Endothelial cell of umbilical vein (primary cell): ENCODE measurements around the gene C19orf67. TPM values are rescaled to one million over a fixed set of nuclear protein-coding genes. Genes with fewer than 3 reads are reported as not detected.

Experiments
- BruUV-seq: library from RNA; stranded (reverse); fragments of 400-500 nt; replicated peaks from 2 replicates; lab custom pipeline; 2021; lab: Mats Ljungman, UMichigan
- CTCF ChIA-PET: fragments of 300-600, 350-600 bp; sonication (Branson Sonifier 250); formaldehyde crosslinking; loops from one replicate; lab custom pipeline; 2021; ENCODE audit warnings: antibody characterized with exemption, inconsistent platforms; lab: Charles Lee
- POLR2A ChIA-PET: fragments of 300-600, 350-600 bp; sonication (Branson Sonifier 250); formaldehyde crosslinking; loops from one replicate; lab custom pipeline; 2021; ENCODE audit warnings: antibody characterized with exemption, inconsistent platforms; lab: Charles Lee
- DNase-seq: peaks from one replicate; pipeline ENCODE4 v3.0.0-alpha.2; 2011; ENCODE audit warnings: low read depth, low spot score
- FAIRE-seq: peaks from 2 replicates; lab custom pipeline; 2011; peaks lifted over from hg19 to GRCh38; lab: Jason Lieb, UNC
- H2AFZ ChIP-seq: 2 replicates; pipeline ENCODE4 v1.6.0; 2012; ENCODE audit warnings: low read depth, low read length, control low read depth, inconsistent platforms
- H3K27ac ChIP-seq: 2 replicates; pipeline ENCODE4 v1.5.1; 2011; ENCODE audit warnings: low read depth, mild to moderate bottlenecking, control low read depth, low read length, moderate library complexity; ENCODE audit not compliant: insufficient read depth
- H3K27me3 ChIP-seq, 2 experiments: 2 replicates each; pipeline versions ENCODE4 v1.6.0 to v1.6.1; 2011; ENCODE audit warnings: low read length in 2 of 2, mixed read lengths in 1 of 2; ENCODE audit not compliant: control insufficient read depth in 2 of 2, insufficient read depth in 2 of 2
- H3K36me3 ChIP-seq, 2 experiments: 2 replicates in 1 of 2; 3 replicates in 1 of 2; pipeline ENCODE4 v1.5.1; 2011; ENCODE audit warnings: low read length in 2 of 2, mild to moderate bottlenecking in 1 of 2, moderate library complexity in 1 of 2; ENCODE audit not compliant: control insufficient read depth in 2 of 2, insufficient read depth in 2 of 2; ENCODE audit errors: extremely low read depth in 1 of 2
- H3K4me1 ChIP-seq: 3 replicates; pipeline ENCODE4 v1.5.1; 2011; ENCODE audit warnings: mild to moderate bottlenecking, low read length; ENCODE audit not compliant: control insufficient read depth, insufficient read depth; ENCODE audit errors: extremely low read depth
- H3K4me2 ChIP-seq: 2 replicates; pipeline ENCODE4 v1.6.1; 2011; ENCODE audit warnings: low read length, control low read depth, mixed read lengths; ENCODE audit not compliant: insufficient read depth
- H3K4me3 ChIP-seq, 3 experiments: fragments of 200-600 bp in 1 of 3; sonication (generic), shearing (Covaris generic) in 1 of 3; replicated peaks in 1 of 3; 2 replicates each; pipeline ENCODE4 v1.5.1; 2011 to 2016; ENCODE audit warnings: control low read depth in 3 of 3, low read length in 3 of 3, mild to moderate bottlenecking in 2 of 3, inconsistent platforms in 1 of 3, low read depth in 1 of 3, moderate library complexity in 1 of 3; ENCODE audit not compliant: insufficient read depth in 1 of 3
- H3K79me2 ChIP-seq: 2 replicates; pipeline ENCODE4 v1.6.0; 2012; ENCODE audit warnings: low read length, inconsistent platforms; ENCODE audit not compliant: control insufficient read depth, insufficient read depth
- H3K9ac ChIP-seq: replicated peaks from 2 replicates; pipeline ENCODE3; 2011; ENCODE audit warnings: low read length, control low read depth; ENCODE audit not compliant: insufficient read depth; ENCODE audit errors: extremely low read depth
- H3K9me1 ChIP-seq: replicated peaks from 3 replicates; pipeline ENCODE4 v1.6.0; 2011; ENCODE audit warnings: mild to moderate bottlenecking, low read length; ENCODE audit not compliant: control insufficient read depth, insufficient read depth; ENCODE audit errors: extremely low read depth
- H3K9me3 ChIP-seq: replicated peaks from 2 replicates; pipeline ENCODE4 v1.5.1; 2012; ENCODE audit warnings: low read length, inconsistent platforms; ENCODE audit not compliant: control insufficient read depth, insufficient read depth
- H4K20me1 ChIP-seq: replicated peaks from 2 replicates; pipeline ENCODE3; 2011; ENCODE audit warnings: mild to moderate bottlenecking, low read length; ENCODE audit not compliant: control insufficient read depth, insufficient read depth; ENCODE audit errors: extremely low read depth
- CTCF ChIP-seq, 2 donors: IDR thresholded peaks; 1 replicate in 1 of 2; 2 replicates in 1 of 2; pipeline ENCODE4 v1.5.1; 2011; ENCODE audit warnings: low read length in 2 of 2, mild to moderate bottlenecking in 2 of 2, moderate library complexity in 2 of 2, control low read depth in 1 of 2, inconsistent platforms in 1 of 2, low read depth in 1 of 2; ENCODE audit not compliant: insufficient read depth in 1 of 2; ENCODE audit errors: extremely low read depth in 1 of 2
- EZH2 ChIP-seq: IDR thresholded peaks from 2 replicates; pipeline ENCODE4 v1.6.1; 2012; ENCODE audit warnings: borderline replicate concordance, low read depth, mild to moderate bottlenecking, moderate library complexity, low read length, inconsistent platforms; ENCODE audit not compliant: severe bottlenecking
- FOS ChIP-seq: IDR thresholded peaks from 2 replicates; pipeline ENCODE4 v1.6.1; 2011; ENCODE audit warnings: mild to moderate bottlenecking, low read length, moderate library complexity, borderline replicate concordance; ENCODE audit not compliant: insufficient read depth
- GATA2 ChIP-seq: IDR thresholded peaks from 2 replicates; pipeline ENCODE4 v1.7.0; 2011; ENCODE audit warnings: low read depth, mild to moderate bottlenecking, moderate library complexity, mixed read lengths, low read length; ENCODE audit not compliant: insufficient read length, insufficient read depth
- JUN ChIP-seq: IDR thresholded peaks from 2 replicates; pipeline ENCODE4 v1.6.1; 2011; ENCODE audit warnings: borderline replicate concordance, low read depth; ENCODE audit not compliant: insufficient read length, insufficient read depth
- MAX ChIP-seq: IDR thresholded peaks from 2 replicates; pipeline ENCODE4 v1.6.1; 2011; ENCODE audit not compliant: insufficient read depth, insufficient read length
- MYC ChIP-seq: IDR thresholded peaks from one replicate; pipeline ENCODE4 v1.6.1; 2011; ENCODE audit warnings: mild to moderate bottlenecking, low read depth, low read length
- POLR2A ChIP-seq: IDR thresholded peaks from 2 replicates; pipeline ENCODE4 v1.6.1; 2012; ENCODE audit warnings: low read depth, mild to moderate bottlenecking, control low read depth, low read length
- POLR2AphosphoS5 ChIP-seq: IDR thresholded peaks from 2 replicates; pipeline ENCODE4 v1.6.1; 2012; ENCODE audit warnings: low read depth, mild to moderate bottlenecking, control low read depth, low read length, moderate library complexity; ENCODE audit not compliant: insufficient read depth
- dilution Hi-C: fragments of 300-500 bp; cut with MboI; formaldehyde crosslinking; loops from one replicate; pipeline ENCODE4 v1.15.0; 2019; ENCODE audit warnings: low sequenced_read_pairs; ENCODE audit not compliant: extremely low pct_ligation_motif_present
- intact Hi-C: fragments of 100-400 bp; cut with micrococcal nuclease; formaldehyde crosslinking; loops from one replicate; pipeline ENCODE4 v1.10.0; 2022
- polyA plus RNA-seq, 4 experiments: library from polyadenylated mRNA; depleted of rRNA in 3 of 4; stranded (reverse) in 3 of 4; unstranded in 1 of 4; fragments of >200 nt; gene quantifications; 2 replicates each; pipeline versions ENCODE4 v1.2.1 to v1.2.3, GENCODE V29; 2011 to 2012; ENCODE audit warnings: missing spikeins in 1 of 4
- total RNA-seq: library from RNA; stranded (reverse); gene quantifications from 2 replicates; pipeline ENCODE4 v1.2.3, GENCODE V29; 2021

Gene C19orf67
- total and polyA plus RNA-seq, 2 donors (not counting 3 experiments of a cell fraction or from before 2014, with no cell fraction given), result 0.55 TPM; not detected in 1

- intact Hi-C loops, result loop anchor here (1.0 kb wide), 1 partner anchor 42 kb away; the partner anchor contains the start of gene MISP3
- no peak for DNase-seq
- FAIRE-seq, result no peak
- POLR2A ChIA-PET, result no interaction called here
- peaks cover 30% of the 10 kb centered on the region for H3K79me2 ChIP-seq
- no peaks in the 10 kb centered on the region for H4K20me1 ChIP-seq
- CTCF ChIA-PET, result interaction anchor here (0.7 to 4.8 kb wide), 13 partner anchors 15 to 235 kb away, joined by 3 to 27 read pairs (median 3); partner anchors contain the start of genes ASF1B and IL27RA
- dilution Hi-C loops, result no loop called here
- H3K4me3 ChIP-seq, result no peak overlapping the region
- no peaks in the 10 kb centered on the region for H3K36me3 ChIP-seq
- no peaks in the 10 kb centered on the region for H3K9me3 ChIP-seq
- no peak overlapping the region for H3K27ac ChIP-seq
- no peaks in the 10 kb centered on the region for H3K9me1 ChIP-seq
- no TSS peak for BruUV-seq
- TF ChIP-seq MYC, result no peak
- TF ChIP-seq POLR2AphosphoS5, result no peak
- no peak for TF ChIP-seq MAX
- no peak for TF ChIP-seq GATA2
- no peak for TF ChIP-seq CTCF (IDR thresholded peaks at IDR 0.05; ENCODE audit: extremely low read depth in 1 of 2, insufficient read depth in 1 of 2, low read depth in 1 of 2, low read length in 2 of 2)
- no peak for TF ChIP-seq JUN
- no peak for TF ChIP-seq POLR2A
- no peak for TF ChIP-seq FOS
- no peak for TF ChIP-seq EZH2
- no peaks in the 10 kb centered on the region for H3K27me3 ChIP-seq
- no peak overlapping the region for H3K4me2 ChIP-seq
- peaks cover 25% of the 10 kb centered on the region for H3K4me1 ChIP-seq
- no peak overlapping the region for H2AFZ ChIP-seq
- no peak overlapping the region for H3K9ac ChIP-seq
These were observed 28.9 kb upstream of the C19orf67 start for GRCh38 chr19:14114439-14114838.
